Mesodermal cell (in vitro differentiated cells): ENCODE data around the gene BIN2.

ENCODE experiments used
- H3K27ac ChIP-seq: 2 replicates; pipeline ENCODE4 v1.7.0; 2013; ENCODE audit warnings: mild to moderate bottlenecking, low read depth, low read length, moderate library complexity; ENCODE audit not compliant: severe bottlenecking
- H3K36me3 ChIP-seq: 2 replicates; pipeline ENCODE4 v1.7.1; 2013; ENCODE audit warnings: mild to moderate bottlenecking, low read length, moderate library complexity; ENCODE audit not compliant: control insufficient read depth, insufficient read depth
- H3K4me1 ChIP-seq: one replicate; pipeline ENCODE4 v1.7.1; 2013; ENCODE audit warnings: mild to moderate bottlenecking, low read length; ENCODE audit not compliant: insufficient read depth, control insufficient read depth, poor library complexity, severe bottlenecking
- H3K4me3 ChIP-seq: 2 replicates; pipeline ENCODE4 v1.7.0; 2013; ENCODE audit warnings: low read length, control low read depth, mild to moderate bottlenecking; ENCODE audit not compliant: insufficient read depth, poor library complexity, severe bottlenecking; ENCODE audit errors: extremely low read depth
- H3K9me3 ChIP-seq: 2 replicates; pipeline ENCODE4 v1.7.1; 2013; ENCODE audit warnings: mild to moderate bottlenecking, low read length, moderate library complexity; ENCODE audit not compliant: control insufficient read depth
- WGBS, 2 experiments: methylation state at CpG; one replicate each; pipeline ENCODE4 v1.1.5; 2013; ENCODE audit warnings: missing lambda C conversion rate in 2 of 2; ENCODE audit not compliant: insufficient coverage in 2 of 2; 5-methylcytosine and 5-hydroxymethylcytosine counted together

The BIN2 gene

GRCh38 chr12:51238037-51238509 lies 85.9 kb downstream of the BIN2 start:
- Histone ChIP-seq H3K27ac (peak overlapping the region; percentile 8), H3K4me1 (peaks cover 2% of the 10 kb centered on the region), H3K9me3 (no peaks in the 10 kb centered on the region), H3K4me3 (peak overlapping the region; percentile 83), H3K36me3 (peaks cover 33% of the 10 kb centered on the region)
- WGBS, 2 experiments: 56 to 60% methylated on average over 8 to 10 of the region's 10 CpGs

- H3K27ac ChIP-seq: no peak overlapping the region
- H3K4me3 ChIP-seq: no peak overlapping the region
- no peaks in the 10 kb centered on the region for H3K36me3 ChIP-seq
Observed at GRCh38 chr12:51234530-51234929, 89.4 kb downstream of the BIN2 start.

GRCh38 chr12:51232642-51233041 lies 91.3 kb downstream of the BIN2 start:
- Histone ChIP-seq H3K27ac (no peak overlapping the region), H3K36me3 (no peaks in the 10 kb centered on the region), H3K4me3 (no peak overlapping the region), H3K9me3 (no peaks in the 10 kb centered on the region), H3K4me1 (no peaks in the 10 kb centered on the region)

More at GRCh38 chr12:51234530-51234929, 89.4 kb downstream of the BIN2 start:
- no peaks in the 10 kb centered on the region for H3K4me1 ChIP-seq
- WGBS, 2 experiments: 93 to 95% methylated on average over 3 to 4 of the region's 5 CpGs
- no peaks in the 10 kb centered on the region for H3K9me3 ChIP-seq
